ENCODE data around the gene TMEFF1.

TMEFF1 gene

GRCh38 chr9:100586093-100586492, 113.1 kb downstream of the TMEFF1 start:
- TF ChIP-seq OSR1 (CRISPR knock-in tag; IDR thresholded peaks at IDR 0.05) (no peak), ISL1 (CRISPR knock-in tag; IDR thresholded peaks at IDR 0.05) (no peak), ZC3H10 (CRISPR knock-in tag; IDR thresholded peaks at IDR 0.05) (no peak), ZNF8 (CRISPR knock-in tag; IDR thresholded peaks at IDR 0.05) (no peak), CSDC2 (CRISPR knock-in tag; IDR thresholded peaks at IDR 0.05) (no peak), GLIS3 (CRISPR knock-in tag; IDR thresholded peaks at IDR 0.05) (no peak), TCF4 (CRISPR knock-in tag; IDR thresholded peaks at IDR 0.05; ENCODE audit: borderline replicate concordance) (no peak), ESRRG (CRISPR knock-in tag; IDR thresholded peaks at IDR 0.05) (no peak), SNAI2 (CRISPR knock-in tag; IDR thresholded peaks at IDR 0.05) (no peak), PPARA (CRISPR knock-in tag; IDR thresholded peaks at IDR 0.05; ENCODE audit: borderline replicate concordance) (no peak), ZFP3 (CRISPR knock-in tag; IDR thresholded peaks at IDR 0.05) (no peak), ZNF70 (CRISPR knock-in tag; IDR thresholded peaks at IDR 0.05) (no peak), RARB (CRISPR knock-in tag; IDR thresholded peaks at IDR 0.05) (no peak), PATZ1 (CRISPR knock-in tag; IDR thresholded peaks at IDR 0.05; ENCODE audit: borderline replicate concordance) (no peak), ARNTL (CRISPR knock-in tag; IDR thresholded peaks at IDR 0.05; ENCODE audit: borderline replicate concordance, low read depth) (no peak)
- TF ChIP-seq, protein P1, sequence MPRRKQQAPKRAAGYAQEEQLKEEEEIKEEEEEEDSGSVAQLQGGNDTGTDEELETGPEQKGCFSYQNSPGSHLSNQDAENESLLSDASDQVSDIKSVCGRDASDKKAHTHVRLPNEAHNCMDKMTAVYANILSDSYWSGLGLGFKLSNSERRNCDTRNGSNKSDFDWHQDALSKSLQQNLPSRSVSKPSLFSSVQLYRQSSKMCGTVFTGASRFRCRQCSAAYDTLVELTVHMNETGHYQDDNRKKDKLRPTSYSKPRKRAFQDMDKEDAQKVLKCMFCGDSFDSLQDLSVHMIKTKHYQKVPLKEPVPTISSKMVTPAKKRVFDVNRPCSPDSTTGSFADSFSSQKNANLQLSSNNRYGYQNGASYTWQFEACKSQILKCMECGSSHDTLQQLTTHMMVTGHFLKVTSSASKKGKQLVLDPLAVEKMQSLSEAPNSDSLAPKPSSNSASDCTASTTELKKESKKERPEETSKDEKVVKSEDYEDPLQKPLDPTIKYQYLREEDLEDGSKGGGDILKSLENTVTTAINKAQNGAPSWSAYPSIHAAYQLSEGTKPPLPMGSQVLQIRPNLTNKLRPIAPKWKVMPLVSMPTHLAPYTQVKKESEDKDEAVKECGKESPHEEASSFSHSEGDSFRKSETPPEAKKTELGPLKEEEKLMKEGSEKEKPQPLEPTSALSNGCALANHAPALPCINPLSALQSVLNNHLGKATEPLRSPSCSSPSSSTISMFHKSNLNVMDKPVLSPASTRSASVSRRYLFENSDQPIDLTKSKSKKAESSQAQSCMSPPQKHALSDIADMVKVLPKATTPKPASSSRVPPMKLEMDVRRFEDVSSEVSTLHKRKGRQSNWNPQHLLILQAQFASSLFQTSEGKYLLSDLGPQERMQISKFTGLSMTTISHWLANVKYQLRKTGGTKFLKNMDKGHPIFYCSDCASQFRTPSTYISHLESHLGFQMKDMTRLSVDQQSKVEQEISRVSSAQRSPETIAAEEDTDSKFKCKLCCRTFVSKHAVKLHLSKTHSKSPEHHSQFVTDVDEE (CRISPR knock-in tag; IDR thresholded peaks at IDR 0.05): no peak
- TF ChIP-seq, protein P2, sequence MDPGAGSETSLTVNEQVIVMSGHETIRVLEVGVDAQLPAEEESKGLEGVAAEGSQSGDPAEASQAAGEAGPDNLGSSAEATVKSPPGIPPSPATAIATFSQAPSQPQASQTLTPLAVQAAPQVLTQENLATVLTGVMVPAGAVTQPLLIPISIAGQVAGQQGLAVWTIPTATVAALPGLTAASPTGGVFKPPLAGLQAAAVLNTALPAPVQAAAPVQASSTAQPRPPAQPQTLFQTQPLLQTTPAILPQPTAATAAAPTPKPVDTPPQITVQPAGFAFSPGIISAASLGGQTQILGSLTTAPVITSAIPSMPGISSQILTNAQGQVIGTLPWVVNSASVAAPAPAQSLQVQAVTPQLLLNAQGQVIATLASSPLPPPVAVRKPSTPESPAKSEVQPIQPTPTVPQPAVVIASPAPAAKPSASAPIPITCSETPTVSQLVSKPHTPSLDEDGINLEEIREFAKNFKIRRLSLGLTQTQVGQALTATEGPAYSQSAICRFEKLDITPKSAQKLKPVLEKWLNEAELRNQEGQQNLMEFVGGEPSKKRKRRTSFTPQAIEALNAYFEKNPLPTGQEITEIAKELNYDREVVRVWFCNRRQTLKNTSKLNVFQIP (CRISPR knock-in tag; IDR thresholded peaks at IDR 0.05; ENCODE audit: borderline replicate concordance, low read depth): no peak
- TF ChIP-seq, protein P3, sequence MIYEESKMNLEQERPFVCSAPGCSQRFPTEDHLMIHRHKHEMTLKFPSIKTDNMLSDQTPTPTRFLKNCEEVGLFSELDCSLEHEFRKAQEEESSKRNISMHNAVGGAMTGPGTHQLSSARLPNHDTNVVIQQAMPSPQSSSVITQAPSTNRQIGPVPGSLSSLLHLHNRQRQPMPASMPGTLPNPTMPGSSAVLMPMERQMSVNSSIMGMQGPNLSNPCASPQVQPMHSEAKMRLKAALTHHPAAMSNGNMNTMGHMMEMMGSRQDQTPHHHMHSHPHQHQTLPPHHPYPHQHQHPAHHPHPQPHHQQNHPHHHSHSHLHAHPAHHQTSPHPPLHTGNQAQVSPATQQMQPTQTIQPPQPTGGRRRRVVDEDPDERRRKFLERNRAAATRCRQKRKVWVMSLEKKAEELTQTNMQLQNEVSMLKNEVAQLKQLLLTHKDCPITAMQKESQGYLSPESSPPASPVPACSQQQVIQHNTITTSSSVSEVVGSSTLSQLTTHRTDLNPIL (CRISPR knock-in tag; IDR thresholded peaks at IDR 0.05; ENCODE audit: low read depth): no peak
- ATAC-seq: no peak

DNA sequence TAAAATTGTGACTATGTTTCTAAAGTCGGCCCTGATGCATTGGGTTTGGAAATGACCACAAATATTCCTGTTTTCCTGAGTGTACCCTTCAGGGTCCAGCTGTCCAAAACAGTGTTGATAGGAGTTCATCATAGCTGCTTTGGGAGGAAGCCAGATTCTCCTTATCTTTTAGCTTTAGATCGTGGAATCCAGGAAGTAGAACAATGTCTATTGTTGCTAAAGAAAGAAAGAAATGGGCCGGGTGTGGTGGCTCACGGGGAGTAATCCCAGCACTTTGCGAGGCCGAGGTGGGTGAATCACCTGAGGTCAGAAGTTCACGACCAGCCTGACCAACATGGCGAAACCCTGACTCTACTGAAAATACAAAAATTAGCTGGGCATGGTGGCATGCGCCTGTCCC, 114.4 kb downstream of the TMEFF1 start:
- no peak for TF ChIP-seq OSR1 (CRISPR knock-in tag; IDR thresholded peaks at IDR 0.05)
- TF ChIP-seq ZFP3 (CRISPR knock-in tag; IDR thresholded peaks at IDR 0.05): peak; percentile 54; the same call in 1 of the 2 replicates
- TF ChIP-seq ZFP30 (CRISPR knock-in tag; IDR thresholded peaks at IDR 0.05): no peak
- no peak for TF ChIP-seq TOX (CRISPR knock-in tag; IDR thresholded peaks at IDR 0.05; ENCODE audit: borderline replicate concordance)
- no peak for TF ChIP-seq PPARA (CRISPR knock-in tag; IDR thresholded peaks at IDR 0.05; ENCODE audit: borderline replicate concordance)
- ATAC-seq: no peak

DNA sequence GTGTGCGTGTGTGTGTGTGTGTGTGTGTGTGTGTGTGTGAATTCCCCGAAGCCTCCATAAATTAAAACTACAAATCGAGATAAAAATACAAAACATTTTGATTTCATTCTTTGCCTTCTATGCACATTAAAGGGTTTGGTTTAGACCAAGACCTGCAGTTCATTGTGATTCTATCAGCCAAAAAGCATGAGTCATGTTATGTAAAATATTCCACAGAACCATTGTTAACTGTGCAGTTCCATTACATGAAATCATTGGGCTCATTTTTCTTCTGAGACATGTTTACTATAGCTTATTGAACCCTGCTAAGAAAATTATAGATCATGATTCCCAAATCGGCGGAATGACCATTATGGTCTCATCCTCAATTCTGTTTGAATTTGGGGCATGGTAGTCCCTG, 116.6 kb downstream of the TMEFF1 start:
- peak; percentile 84 for ATAC-seq
- TF ChIP-seq ISL1 (CRISPR knock-in tag; IDR thresholded peaks at IDR 0.05) (0 out of 2 replicates have a peak, but pooled peaks have one; percentile 22), RARB (CRISPR knock-in tag; IDR thresholded peaks at IDR 0.05) (no peak), TOX (CRISPR knock-in tag; IDR thresholded peaks at IDR 0.05; ENCODE audit: borderline replicate concordance) (no peak), ZNF565 (CRISPR knock-in tag; conservative IDR thresholded peaks at IDR 0.05; ENCODE audit: low read depth) (no peak), BACH2 (CRISPR knock-in tag; IDR thresholded peaks at IDR 0.05; ENCODE audit: borderline replicate concordance) (no peak)

DNA sequence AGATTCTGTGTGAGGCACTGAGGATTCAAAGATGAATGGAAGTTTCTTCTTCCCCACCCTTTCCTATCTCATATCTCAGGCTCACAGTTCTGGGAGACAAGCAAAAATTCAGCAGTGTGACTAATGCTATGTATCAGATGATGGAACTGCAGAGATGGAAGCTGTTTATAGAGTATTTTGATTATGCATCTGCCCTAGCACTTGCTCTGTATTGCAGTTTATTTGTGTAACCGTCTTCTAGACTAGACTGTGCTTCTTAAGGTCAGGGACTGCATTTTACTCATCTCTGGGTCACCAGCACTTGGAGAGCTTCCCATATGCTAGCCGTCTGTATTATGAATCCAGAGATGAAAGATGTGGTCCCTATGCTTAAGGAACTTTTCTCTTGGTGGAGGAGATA, 117.5 kb downstream of the TMEFF1 start:
- ATAC-seq: peak; percentile 61
- no peak for TF ChIP-seq RARB (CRISPR knock-in tag; IDR thresholded peaks at IDR 0.05)
- no peak for TF ChIP-seq ZNF70 (CRISPR knock-in tag; IDR thresholded peaks at IDR 0.05)
- no peak for TF ChIP-seq PPARA (CRISPR knock-in tag; IDR thresholded peaks at IDR 0.05; ENCODE audit: borderline replicate concordance)
- no peak for TF ChIP-seq OSR1 (CRISPR knock-in tag; IDR thresholded peaks at IDR 0.05)
- TF ChIP-seq, protein P1 (CRISPR knock-in tag; IDR thresholded peaks at IDR 0.05): no peak
- TF ChIP-seq, protein P3 (CRISPR knock-in tag; IDR thresholded peaks at IDR 0.05; ENCODE audit: low read depth): no peak
- TF ChIP-seq TCF4 (CRISPR knock-in tag; IDR thresholded peaks at IDR 0.05; ENCODE audit: borderline replicate concordance): no peak
- no peak for TF ChIP-seq GLIS3 (CRISPR knock-in tag; IDR thresholded peaks at IDR 0.05)
- TF ChIP-seq ZFP3 (CRISPR knock-in tag; IDR thresholded peaks at IDR 0.05): no peak
- no peak for TF ChIP-seq PATZ1 (CRISPR knock-in tag; IDR thresholded peaks at IDR 0.05; ENCODE audit: borderline replicate concordance)

All from SK-N-SH treated with all-trans-retinoic acid at 6 μM for 48 hours (cell line).